HL-60 (cell line): ENCODE measurements around the gene DNMT1.

Experiments used
- CTCF ChIP-seq: IDR thresholded peaks from one replicate; pipeline ENCODE4 v1.5.1; 2011; ENCODE audit warnings: low read length, control low read depth, inconsistent platforms; ENCODE audit not compliant: insufficient read depth
- GABPA ChIP-seq: IDR thresholded peaks from 2 replicates; pipeline ENCODE4 v1.6.1; 2012; ENCODE audit warnings: low read depth
- POLR2AphosphoS5 ChIP-seq: IDR thresholded peaks from 2 replicates; pipeline ENCODE4 v1.6.1; 2012; ENCODE audit warnings: low read depth
- TF ChIP-seq, protein P1 (sequence below): IDR thresholded peaks from 2 replicates; pipeline ENCODE4 v1.6.1; 2012; ENCODE audit warnings: low read depth; ENCODE audit not compliant: insufficient replicate concordance

GRCh38 chr19:10091370-10091687 lies 103.4 kb downstream of the DNMT1 start:
- no peak for TF ChIP-seq CTCF
- no peak for TF ChIP-seq POLR2AphosphoS5
- TF ChIP-seq, protein P1, sequence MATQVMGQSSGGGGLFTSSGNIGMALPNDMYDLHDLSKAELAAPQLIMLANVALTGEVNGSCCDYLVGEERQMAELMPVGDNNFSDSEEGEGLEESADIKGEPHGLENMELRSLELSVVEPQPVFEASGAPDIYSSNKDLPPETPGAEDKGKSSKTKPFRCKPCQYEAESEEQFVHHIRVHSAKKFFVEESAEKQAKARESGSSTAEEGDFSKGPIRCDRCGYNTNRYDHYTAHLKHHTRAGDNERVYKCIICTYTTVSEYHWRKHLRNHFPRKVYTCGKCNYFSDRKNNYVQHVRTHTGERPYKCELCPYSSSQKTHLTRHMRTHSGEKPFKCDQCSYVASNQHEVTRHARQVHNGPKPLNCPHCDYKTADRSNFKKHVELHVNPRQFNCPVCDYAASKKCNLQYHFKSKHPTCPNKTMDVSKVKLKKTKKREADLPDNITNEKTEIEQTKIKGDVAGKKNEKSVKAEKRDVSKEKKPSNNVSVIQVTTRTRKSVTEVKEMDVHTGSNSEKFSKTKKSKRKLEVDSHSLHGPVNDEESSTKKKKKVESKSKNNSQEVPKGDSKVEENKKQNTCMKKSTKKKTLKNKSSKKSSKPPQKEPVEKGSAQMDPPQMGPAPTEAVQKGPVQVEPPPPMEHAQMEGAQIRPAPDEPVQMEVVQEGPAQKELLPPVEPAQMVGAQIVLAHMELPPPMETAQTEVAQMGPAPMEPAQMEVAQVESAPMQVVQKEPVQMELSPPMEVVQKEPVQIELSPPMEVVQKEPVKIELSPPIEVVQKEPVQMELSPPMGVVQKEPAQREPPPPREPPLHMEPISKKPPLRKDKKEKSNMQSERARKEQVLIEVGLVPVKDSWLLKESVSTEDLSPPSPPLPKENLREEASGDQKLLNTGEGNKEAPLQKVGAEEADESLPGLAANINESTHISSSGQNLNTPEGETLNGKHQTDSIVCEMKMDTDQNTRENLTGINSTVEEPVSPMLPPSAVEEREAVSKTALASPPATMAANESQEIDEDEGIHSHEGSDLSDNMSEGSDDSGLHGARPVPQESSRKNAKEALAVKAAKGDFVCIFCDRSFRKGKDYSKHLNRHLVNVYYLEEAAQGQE = no peak
- no peak for TF ChIP-seq GABPA
